Globus pallidus (tissue), 1 donor: Measurements from ENCODE around the gene GDPD5.

Experiments
- DNase-seq: peaks from one replicate; pipeline ENCODE4 v3.0.0-alpha.2; 2015; ENCODE audit warnings: low spot score

Gene GDPD5

DNA sequence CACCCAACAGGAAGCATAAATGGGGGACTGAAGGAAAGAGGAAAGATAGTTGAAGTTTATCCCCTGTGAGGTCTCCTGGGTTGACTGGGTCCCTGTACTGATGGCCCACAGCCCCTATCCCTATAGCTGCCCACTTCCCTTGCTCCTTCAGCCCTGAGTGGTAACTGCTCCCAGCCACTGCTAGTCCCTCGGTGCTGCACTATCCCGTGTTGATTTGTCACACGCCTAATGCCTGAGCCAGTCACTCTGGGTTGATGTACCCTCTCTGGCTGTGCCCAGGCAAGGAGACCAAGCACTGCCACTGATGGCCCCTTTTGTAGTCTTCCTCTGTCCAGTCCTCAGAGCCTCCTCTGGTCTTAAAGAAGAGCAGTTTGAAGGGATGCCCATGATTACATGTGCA, 9.6 kb downstream of the GDPD5 start:
- no peak for DNase-seq

DNA sequence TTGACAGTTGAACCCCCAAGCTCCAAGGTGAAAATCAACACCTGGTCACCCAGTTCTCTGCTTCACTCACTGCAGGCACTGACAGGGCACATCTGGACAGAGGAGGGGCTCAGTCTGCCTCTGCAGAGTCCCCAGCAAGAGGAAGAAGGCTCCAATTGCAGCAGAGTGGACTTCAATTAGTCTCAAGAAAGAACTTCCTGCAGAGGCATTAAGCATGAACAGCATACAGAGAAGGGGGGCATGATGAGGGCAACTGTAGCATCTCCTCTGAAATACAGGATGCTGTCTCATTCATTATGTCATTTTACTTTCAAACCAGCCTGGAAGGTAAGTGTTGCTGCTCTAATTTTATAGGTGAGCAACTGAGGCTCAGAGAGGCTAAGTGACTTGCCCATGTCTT, 11.1 kb downstream of the GDPD5 start:
- no peak for DNase-seq

GRCh38 chr11:75513250-75513649, 12.5 kb downstream of the GDPD5 start:
- no peak for DNase-seq

DNA sequence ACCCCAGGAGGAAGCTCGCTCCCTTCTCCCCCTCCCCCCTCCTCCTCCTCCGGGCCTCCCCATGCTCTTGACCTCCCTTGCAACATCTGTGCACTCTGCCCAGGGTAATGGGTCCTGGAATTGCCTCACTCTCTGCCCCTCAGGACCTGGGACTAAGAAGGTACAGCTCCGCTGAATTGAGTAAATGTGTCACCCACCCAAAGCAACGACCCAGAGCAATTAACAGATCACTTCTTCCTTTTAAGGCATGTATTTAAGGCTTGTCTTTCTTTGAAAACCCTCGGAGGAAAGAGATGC, 15.1 kb downstream of the GDPD5 start:
- DNase-seq: no peak

- no peak for DNase-seq
These were observed 15.6 kb downstream of the GDPD5 start for GRCh38 chr11:75510004-75510722.

- DNase-seq: no peak
These were observed 16.6 kb downstream of the GDPD5 start for GRCh38 chr11:75509020-75509720.

DNA sequence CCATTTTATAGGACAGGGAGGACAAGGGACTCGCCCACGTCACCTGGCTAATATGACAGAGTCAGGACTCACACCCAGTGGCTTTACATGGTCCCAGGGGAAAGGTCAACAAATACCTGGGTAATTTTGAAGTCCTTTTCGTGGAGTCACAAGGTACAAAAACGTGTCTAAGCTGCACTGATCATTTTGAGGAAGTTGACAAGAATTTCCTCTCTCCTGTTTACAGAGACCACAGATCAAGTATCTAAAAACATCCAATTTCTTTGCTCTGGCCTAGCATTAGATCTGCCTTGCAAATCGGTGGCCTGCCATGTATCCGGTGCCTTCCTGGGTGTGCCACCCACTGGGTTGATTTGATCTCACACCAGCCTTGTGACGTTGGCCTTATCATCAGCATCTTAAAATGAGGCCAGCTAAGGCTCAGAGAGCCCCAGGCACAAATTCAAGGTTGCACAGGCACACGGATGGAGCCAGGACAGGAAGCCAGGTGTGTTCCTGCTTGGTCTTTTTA, 17.6 kb downstream of the GDPD5 start:
- no peak for DNase-seq

DNA sequence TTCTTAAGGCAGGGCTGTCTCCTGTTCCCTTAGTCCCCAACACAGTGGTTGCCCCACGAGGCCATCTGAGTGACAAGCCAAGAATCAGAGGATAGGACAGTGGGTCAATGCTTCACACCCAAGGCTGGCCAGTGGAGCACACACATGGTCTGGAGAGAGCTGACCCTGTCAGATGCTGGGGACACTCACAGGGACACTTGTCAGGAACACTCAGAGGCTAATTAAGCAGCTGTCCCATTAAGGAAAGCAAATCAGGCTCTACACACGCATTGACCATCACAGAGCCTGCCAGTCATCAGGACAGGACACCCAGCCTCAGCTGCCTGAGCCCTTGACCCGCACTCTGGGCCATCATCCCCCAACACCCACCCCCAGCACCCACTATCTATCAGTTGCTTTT, 18.2 kb downstream of the GDPD5 start:
- DNase-seq: no peak

- no peak for DNase-seq
These were observed 18.9 kb downstream of the GDPD5 start for GRCh38 chr11:75506827-75507226.

DNA sequence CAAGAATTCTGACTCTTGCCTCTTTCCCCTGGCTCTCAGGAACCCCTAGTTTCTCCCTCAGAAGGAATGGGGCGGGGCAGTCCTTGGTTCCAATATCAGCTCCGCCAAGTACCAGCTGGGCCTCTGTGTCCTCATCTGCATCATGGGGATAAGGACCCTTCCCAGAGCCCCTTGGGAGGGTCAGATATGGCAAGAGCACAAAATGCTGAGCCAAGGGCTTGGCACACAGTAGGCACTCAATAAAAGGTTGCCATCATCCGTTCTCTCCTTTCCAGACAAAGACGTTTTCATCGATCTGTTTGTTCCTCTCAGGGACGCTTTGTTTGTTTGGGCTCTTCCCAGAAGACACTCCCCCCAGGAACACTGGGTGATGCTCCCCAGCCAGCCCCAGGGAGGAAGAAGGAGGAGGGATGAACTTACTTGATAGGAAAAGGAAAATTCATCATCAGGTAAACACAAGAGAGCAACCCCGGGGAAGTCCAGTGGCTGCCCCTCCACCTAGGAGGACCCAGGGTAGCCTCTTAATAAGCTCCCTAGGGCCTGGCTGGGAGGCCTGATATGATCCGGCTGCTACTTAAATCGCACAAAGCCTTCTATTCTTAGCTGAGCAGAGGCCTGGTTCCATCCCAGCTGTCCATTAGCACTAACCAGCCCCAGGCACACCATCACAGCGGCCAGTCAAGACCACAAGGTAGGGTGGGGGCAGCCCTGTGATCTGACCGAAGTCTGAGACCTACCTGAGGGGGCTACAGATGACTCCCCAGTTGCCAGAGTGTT, 19.6 kb downstream of the GDPD5 start:
- DNase-seq: peak; percentile 28

- no peak for DNase-seq
These were observed 21.2 kb downstream of the GDPD5 start for GRCh38 chr11:75504501-75504900.

GRCh38 chr11:75503531-75504099, 22.1 kb downstream of the GDPD5 start:
- DNase-seq: no peak

DNA sequence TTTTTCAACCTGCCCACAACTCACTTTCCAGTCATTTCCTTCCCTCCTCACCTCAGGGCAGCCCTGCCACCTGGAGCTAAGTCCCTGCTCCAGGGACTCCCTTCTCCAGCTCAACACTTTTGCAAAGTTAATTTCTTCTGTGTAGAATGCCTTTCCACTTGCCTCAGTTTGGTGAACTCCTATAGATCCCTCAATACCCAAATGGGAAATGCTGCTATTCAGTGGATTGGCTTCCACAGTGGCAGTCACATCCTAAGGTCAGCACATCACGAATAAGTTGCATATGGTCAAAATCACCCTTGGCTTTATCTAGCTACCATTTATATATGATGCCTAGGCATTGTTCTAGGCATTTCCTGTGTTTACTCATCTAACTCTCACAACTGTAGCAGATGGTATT, 23.6 kb downstream of the GDPD5 start:
- no peak for DNase-seq

DNA sequence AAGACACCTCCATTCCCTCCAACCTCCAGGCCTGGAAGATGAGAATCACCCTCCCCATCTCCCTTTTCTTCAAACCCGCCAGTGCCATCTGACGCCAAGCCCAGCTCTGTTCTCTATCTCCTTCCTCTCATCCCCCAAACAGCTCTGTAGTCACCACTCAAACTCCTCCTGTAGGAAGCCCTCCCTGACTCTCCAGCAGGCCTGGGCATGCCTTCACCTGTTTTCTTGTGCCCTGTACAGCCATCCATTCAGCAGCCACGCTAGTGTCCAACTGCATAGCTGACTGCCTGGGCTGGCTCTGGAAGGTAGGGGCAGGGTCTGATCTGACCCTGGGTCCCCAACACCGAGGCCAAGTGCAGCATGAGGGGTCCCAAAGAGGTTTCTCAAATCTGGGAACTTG, 25.0 kb downstream of the GDPD5 start:
- DNase-seq: no peak

DNA sequence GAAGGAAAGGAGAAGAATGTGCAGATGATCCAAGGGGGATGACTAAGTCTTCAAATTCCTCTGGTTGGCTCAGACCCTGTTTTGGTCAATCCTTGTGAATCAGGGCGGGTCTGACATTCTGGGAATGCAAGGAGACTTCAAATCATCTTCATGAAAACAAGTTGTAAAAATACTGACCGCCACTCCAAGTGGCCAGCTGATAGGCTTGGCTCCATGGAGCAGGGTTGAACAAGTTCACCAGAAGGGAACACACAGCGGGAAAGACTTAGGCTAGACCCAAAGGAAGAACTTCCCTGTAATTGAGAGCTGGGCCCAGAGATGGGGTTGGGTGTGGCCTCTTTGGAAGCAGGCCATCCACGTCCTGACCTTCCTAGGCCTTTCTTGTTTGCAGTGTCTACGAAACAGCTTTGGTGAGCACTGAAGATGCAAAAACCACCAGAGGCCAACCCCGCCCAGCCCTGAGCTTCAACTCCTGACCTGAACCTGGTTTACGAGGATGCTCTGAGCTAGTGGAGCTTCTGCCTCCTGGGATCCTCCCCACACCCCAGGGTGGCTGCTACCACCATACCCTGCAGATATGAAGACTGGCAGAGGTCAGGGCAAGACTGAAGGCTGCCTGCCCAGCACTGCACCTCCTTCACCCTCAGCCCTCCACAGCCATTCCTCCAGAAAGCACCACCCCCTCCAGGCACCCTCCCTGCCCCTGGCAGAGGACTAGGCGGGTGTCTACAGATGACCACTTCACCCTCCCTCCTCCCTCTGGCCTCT, 26.1 kb downstream of the GDPD5 start:
- no peak for DNase-seq

- DNase-seq: no peak
These were observed 27.0 kb downstream of the GDPD5 start for GRCh38 chr11:75498556-75499255.

DNA sequence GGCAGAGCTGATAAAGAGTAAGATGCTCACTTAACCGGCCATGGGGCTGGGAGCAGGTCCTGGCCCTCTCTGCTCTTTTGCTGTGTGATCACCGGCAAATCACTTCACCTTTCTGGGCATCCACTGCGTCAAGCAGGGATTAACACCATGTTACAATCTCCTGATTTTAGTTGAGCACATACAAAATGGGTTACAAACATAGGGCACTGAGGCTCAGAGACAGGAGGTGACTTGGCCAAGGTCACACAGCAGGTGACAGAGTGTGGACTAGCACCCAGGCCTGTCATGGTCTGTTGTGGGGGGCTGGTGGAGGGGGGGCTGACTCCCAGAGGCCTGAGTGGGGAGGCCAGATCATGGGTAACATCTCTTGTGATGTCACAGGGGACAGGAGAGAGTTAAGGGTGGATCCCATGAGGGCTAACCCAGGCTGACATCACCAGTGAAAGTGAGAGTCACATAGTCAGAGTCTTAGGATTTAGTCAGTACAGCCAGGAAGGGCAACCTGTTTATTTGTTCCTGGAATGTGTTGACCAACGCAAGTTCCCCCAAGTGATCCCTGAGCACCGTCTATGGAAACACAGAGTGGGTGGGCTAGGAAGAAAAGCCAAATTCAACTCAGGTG, 27.8 kb downstream of the GDPD5 start:
- DNase-seq: no peak

DNA sequence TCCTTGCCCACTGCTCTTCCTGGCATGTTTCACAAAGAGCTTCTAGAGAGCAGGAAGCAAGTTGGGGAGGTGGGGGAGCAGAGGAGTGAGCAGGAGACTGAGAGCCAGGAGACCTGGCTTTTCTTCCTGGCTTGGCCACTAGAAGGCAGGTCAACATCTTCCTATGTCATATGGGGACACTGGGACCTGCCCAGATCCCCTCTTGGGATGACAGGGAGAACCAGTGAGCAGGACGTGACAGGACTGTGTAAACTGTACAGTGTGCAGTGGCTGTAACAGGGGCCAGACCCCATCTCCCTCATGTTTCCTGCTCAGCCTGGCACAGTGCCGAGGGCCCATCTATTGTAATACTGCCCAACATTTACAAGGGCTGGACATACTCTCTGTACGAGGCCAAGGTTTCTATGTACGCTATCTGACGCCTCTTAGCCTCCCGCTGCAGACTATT, 29.4 kb downstream of the GDPD5 start:
- no peak for DNase-seq

DNA sequence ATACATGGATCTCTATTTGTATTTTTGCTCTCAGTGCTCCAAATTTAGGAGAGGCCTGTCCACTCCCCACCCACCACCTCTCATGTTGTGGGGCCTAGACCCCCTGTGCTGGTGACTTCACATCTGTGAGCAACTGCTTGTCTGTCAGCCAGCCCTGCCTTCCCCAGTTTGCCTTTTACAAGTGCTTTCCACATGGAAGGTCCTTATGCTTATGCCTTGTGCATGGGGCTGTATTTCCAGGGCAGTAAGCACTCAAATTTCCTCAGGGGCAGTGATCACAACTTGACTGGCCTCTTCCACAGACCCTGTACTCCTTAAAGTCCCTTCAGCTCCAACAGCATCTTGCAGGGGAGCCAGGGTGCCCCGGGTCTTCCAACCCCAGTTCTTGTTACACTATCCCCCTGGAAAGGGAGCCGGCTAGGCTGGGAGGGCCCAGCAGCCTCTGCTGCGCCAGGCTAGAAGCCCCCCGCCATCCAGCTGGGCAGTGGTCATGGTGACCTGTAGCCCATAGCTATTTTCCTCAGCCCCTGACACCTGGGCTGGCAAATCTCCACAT, 29.9 kb downstream of the GDPD5 start:
- no peak for DNase-seq

DNA sequence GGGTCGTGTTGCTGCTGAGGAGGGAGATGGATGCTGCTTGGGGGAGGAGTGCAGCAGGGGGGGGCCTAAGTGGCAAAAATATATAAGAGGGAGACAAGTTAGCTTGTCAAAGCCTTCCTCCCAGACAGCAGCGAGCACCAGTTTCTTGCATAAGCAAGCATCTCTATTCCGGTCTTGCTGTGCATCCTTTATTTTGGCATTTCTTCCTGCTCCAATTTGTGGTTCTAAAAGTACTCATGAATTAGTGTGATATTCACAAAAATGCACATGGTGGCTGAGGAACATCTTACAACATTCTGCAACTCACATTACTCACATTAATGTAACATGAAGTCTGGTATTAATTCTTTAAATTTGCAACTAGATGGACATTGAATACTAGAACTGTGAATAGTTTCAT, 32.1 kb downstream of the GDPD5 start:
- no peak for DNase-seq
